ENCODE data around the gene GPR135.

Gene GPR135

GRCh38 chr14:59422069-59422881, 42.9 kb downstream of the GPR135 start:
- DNase-seq = no peak

- DNase-seq = no peak
Measured at GRCh38 chr14:59419303-59419702, 45.9 kb downstream of the GPR135 start.

GRCh38 chr14:59417311-59417710, 47.9 kb downstream of the GPR135 start:
- no peak for DNase-seq

GRCh38 chr14:59415836-59416602, 49.2 kb downstream of the GPR135 start:
- no peak for DNase-seq

All from GOT3 (cell line).